ENCODE results near the gene PEX7. TPM values are rescaled to one million over a fixed set of nuclear protein-coding genes. Genes with fewer than 3 reads are reported as not detected.

The PEX7 gene
- total RNA-seq, 4 donors from 2014 or later = 3.4 to 11.0 (median 7.0) TPM; not detected in 1

DNA sequence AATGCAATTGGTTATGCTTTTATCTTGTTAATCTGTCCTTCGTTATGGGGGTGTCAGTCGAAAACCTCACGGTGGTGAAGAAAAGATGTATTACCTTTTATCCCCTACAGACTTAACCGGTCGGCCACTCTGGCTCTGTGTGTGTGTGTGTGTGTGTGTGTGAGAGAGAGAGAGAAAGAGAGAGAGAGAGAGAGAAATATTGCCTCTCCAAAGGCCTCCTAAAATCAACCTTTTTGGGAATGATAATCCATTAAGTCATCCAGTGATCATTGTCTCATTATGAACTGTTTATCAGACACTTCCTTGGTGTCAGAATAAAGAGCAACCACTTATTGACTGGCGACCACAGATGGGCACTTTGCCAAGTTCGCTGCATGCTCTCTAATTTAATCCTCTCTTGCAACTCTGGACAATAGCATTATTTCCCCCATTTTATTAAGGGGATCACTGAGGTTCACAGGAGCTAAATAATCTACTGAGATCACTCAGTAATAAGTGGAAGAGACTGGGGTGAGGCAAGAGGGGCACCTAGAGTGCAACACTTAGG lies 130.4 kb downstream of the PEX7 start:
- H3K4me3 ChIP-seq = no peak overlapping the region
- no peaks in the 10 kb centered on the region for H3K9me3 ChIP-seq
- in situ Hi-C loops (cut with MboI; ENCODE audit: low pct_ligation_motif_present in 1 of 4, low pct_unique_long_range_greater_than_20kb in 1 of 4, low sequenced_read_pairs in 3 of 4) = no loop called here
- no peak overlapping the region for H3K27ac ChIP-seq
- peaks cover 0 to 5% (median 0%) of the 10 kb centered on the region in 4 donors for H3K4me1 ChIP-seq
- no peaks in the 10 kb centered on the region for H3K27me3 ChIP-seq
- H3K36me3 ChIP-seq = no peaks in the 10 kb centered on the region
- WGBS, 2 donors (ENCODE audit: low coverage in 1 of 2) = 68 to 77% methylated on average over 7 of the region's 7 CpGs
- intact Hi-C loops (cut with DNase I; ENCODE audit: low total_unique reads) = no loop called here
- no peak for TF ChIP-seq POLR2A (IDR thresholded peaks at IDR 0.05)
- no peak for TF ChIP-seq EP300 (IDR thresholded peaks at IDR 0.05; ENCODE audit: low read depth)
- no peak for TF ChIP-seq POLR2AphosphoS5 (IDR thresholded peaks at IDR 0.05)
- TF ChIP-seq, protein P1, sequence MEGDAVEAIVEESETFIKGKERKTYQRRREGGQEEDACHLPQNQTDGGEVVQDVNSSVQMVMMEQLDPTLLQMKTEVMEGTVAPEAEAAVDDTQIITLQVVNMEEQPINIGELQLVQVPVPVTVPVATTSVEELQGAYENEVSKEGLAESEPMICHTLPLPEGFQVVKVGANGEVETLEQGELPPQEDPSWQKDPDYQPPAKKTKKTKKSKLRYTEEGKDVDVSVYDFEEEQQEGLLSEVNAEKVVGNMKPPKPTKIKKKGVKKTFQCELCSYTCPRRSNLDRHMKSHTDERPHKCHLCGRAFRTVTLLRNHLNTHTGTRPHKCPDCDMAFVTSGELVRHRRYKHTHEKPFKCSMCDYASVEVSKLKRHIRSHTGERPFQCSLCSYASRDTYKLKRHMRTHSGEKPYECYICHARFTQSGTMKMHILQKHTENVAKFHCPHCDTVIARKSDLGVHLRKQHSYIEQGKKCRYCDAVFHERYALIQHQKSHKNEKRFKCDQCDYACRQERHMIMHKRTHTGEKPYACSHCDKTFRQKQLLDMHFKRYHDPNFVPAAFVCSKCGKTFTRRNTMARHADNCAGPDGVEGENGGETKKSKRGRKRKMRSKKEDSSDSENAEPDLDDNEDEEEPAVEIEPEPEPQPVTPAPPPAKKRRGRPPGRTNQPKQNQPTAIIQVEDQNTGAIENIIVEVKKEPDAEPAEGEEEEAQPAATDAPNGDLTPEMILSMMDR (IDR thresholded peaks at IDR 0.05) = no peak
- no peak for DNase-seq

DNA sequence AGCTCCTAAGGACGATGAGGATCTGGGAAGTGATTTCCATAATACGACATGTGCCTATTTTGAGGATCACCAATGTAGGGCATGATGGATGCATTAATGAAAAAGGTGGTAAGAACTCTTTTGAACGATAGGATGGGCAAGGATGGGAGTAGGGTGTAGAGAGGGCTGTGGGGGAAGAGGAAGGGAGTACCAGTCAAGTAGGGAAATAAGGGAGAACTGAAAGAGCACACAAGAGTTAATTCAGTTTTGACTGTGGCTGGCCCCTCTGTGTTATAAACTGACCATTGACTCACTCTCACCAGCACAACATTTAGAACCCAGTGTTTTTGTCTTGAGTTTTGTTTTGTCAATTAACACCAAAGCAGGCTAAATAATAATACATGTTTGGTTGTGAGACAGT lies 132.7 kb downstream of the PEX7 start:
- 80% methylated on average over 3 of the region's 3 CpGs; no CpG with 5 or more reads in 1 of the 2 donors for WGBS, 2 donors (ENCODE audit: low coverage in 1 of 2)
- intact Hi-C loops (cut with DNase I; ENCODE audit: low total_unique reads) = no loop called here
- in situ Hi-C loops (cut with MboI; ENCODE audit: low pct_ligation_motif_present in 1 of 4, low pct_unique_long_range_greater_than_20kb in 1 of 4, low sequenced_read_pairs in 3 of 4) = no loop called here
- Histone ChIP-seq H3K27ac (no peak overlapping the region), H3K27me3 (peaks cover 3% of the 10 kb centered on the region), H3K4me3 (no peak overlapping the region), H3K36me3 (no peaks in the 10 kb centered on the region), H3K4me1 (peaks cover 8 to 17% (median 14%) of the 10 kb centered on the region in 4 donors), H3K9me3 (no peaks in the 10 kb centered on the region)
- no peak for DNase-seq
- TF ChIP-seq, protein P1 (IDR thresholded peaks at IDR 0.05) = no peak
- no peak for TF ChIP-seq POLR2AphosphoS5 (IDR thresholded peaks at IDR 0.05)
- no peak for TF ChIP-seq EP300 (IDR thresholded peaks at IDR 0.05; ENCODE audit: low read depth)
- no peak for TF ChIP-seq POLR2A (IDR thresholded peaks at IDR 0.05)

- Histone ChIP-seq H3K27me3 (peaks cover 3% of the 10 kb centered on the region), H3K4me1 (peaks cover 8 to 35% (median 18%) of the 10 kb centered on the region in 4 donors), H3K27ac (no peak overlapping the region), H3K36me3 (no peaks in the 10 kb centered on the region), H3K9me3 (no peaks in the 10 kb centered on the region), H3K4me3 (no peak overlapping the region)
- TF ChIP-seq, protein P1 (IDR thresholded peaks at IDR 0.05) = no peak
- no peak for TF ChIP-seq POLR2A (IDR thresholded peaks at IDR 0.05)
- no peak for TF ChIP-seq EP300 (IDR thresholded peaks at IDR 0.05; ENCODE audit: low read depth)
- WGBS, 2 donors (ENCODE audit: low coverage in 1 of 2) = 53 to 55% methylated on average over 8 to 14 of the region's 14 CpGs
- DNase-seq = no peak
- in situ Hi-C loops (cut with MboI; ENCODE audit: low pct_ligation_motif_present in 1 of 4, low pct_unique_long_range_greater_than_20kb in 1 of 4, low sequenced_read_pairs in 3 of 4) = no loop called here
- intact Hi-C loops (cut with DNase I; ENCODE audit: low total_unique reads) = no loop called here
Measured at GRCh38 chr6:136956590-136957544, 134.5 kb downstream of the PEX7 start.

GRCh38 chr6:136958168-136958567 lies 135.8 kb downstream of the PEX7 start:
- 92 to 100% methylated on average over 1 to 5 of the region's 5 CpGs for WGBS, 2 donors (ENCODE audit: low coverage in 1 of 2)
- H3K36me3 ChIP-seq = no peaks in the 10 kb centered on the region
- no peak for DNase-seq
- no peak overlapping the region for H3K4me3 ChIP-seq
- H3K4me1 ChIP-seq = peaks cover 8 to 48% (median 25%) of the 10 kb centered on the region in 4 donors
- TF ChIP-seq POLR2A (IDR thresholded peaks at IDR 0.05) = no peak
- TF ChIP-seq POLR2AphosphoS5 (IDR thresholded peaks at IDR 0.05) = no peak
- TF ChIP-seq EP300 (IDR thresholded peaks at IDR 0.05; ENCODE audit: low read depth) = no peak
- TF ChIP-seq, protein P1 (IDR thresholded peaks at IDR 0.05) = no peak
- intact Hi-C loops (cut with DNase I; ENCODE audit: low total_unique reads) (no loop called here), in situ Hi-C loops (cut with MboI; ENCODE audit: low pct_ligation_motif_present in 1 of 4, low pct_unique_long_range_greater_than_20kb in 1 of 4, low sequenced_read_pairs in 3 of 4) (no loop called here)
- no peaks in the 10 kb centered on the region for H3K9me3 ChIP-seq
- H3K27me3 ChIP-seq = peaks cover 3% of the 10 kb centered on the region
- H3K27ac ChIP-seq = no peak overlapping the region

Measured in transverse colon (tissue), 4 donors.